GM12875 (cell line): ENCODE data around the gene OSMR.

Experiments used
- H3K4me3 ChIP-seq: one replicate; pipeline ENCODE4 v1.5.1; 2011; ENCODE audit warnings: low read depth, low read length, control low read depth
- CTCF ChIP-seq: IDR thresholded peaks from 2 replicates; pipeline ENCODE4 v1.5.1; 2011; ENCODE audit warnings: low read depth, mild to moderate bottlenecking, control low read depth, inconsistent platforms, low read length, moderate library complexity, borderline replicate concordance; ENCODE audit not compliant: insufficient read depth

OSMR gene

GRCh38 chr5:38905516-38905915 lies 59.7 kb downstream of the OSMR start:
- TF ChIP-seq CTCF, result no peak
- no peak overlapping the region for H3K4me3 ChIP-seq

- no peak overlapping the region for H3K4me3 ChIP-seq
- no peak for TF ChIP-seq CTCF
Measured at GRCh38 chr5:38906503-38906902, 60.7 kb downstream of the OSMR start.

GRCh38 chr5:38911933-38912332 lies 66.1 kb downstream of the OSMR start:
- no peak for TF ChIP-seq CTCF
- H3K4me3 ChIP-seq, result no peak overlapping the region

- TF ChIP-seq CTCF, result no peak
- H3K4me3 ChIP-seq, result no peak overlapping the region
Measured at GRCh38 chr5:38913714-38914113, 67.9 kb downstream of the OSMR start.

GRCh38 chr5:38916802-38917201 lies 71.0 kb downstream of the OSMR start:
- no peak overlapping the region for H3K4me3 ChIP-seq
- no peak for TF ChIP-seq CTCF

GRCh38 chr5:38921174-38921573 lies 75.4 kb downstream of the OSMR start:
- no peak for TF ChIP-seq CTCF

GRCh38 chr5:38922199-38922598 lies 76.4 kb downstream of the OSMR start:
- no peak overlapping the region for H3K4me3 ChIP-seq
- TF ChIP-seq CTCF, result peak; percentile 88

More at GRCh38 chr5:38921174-38921573, 75.4 kb downstream of the OSMR start:
- no peak overlapping the region for H3K4me3 ChIP-seq
